Esophagus muscularis mucosa (tissue), 3 donors: ENCODE data around the gene LTBP2.

Source experiments
- CTCF ChIP-seq, 3 experiments: fragments of 200-600 bp in 2 of 3; fragments of 450-650 bp in 1 of 3; sonication (generic) in 2 of 3; IDR thresholded peaks; one replicate each; pipeline ENCODE4 v1.5.1; 2017 to 2019; ENCODE audit warnings: antibody characterized with exemption in 3 of 3, mild to moderate bottlenecking in 2 of 3, moderate library complexity in 1 of 3
- POLR2AphosphoS5 ChIP-seq, 2 donors: sonication (generic); formaldehyde crosslinking; IDR thresholded peaks; one replicate each; pipeline ENCODE4 v1.6.1; 2017; ENCODE audit warnings: antibody characterized with exemption in 2 of 2

GRCh38 chr14:74503291-74503937, 108.6 kb downstream of the LTBP2 start:
- TF ChIP-seq CTCF (IDR thresholded peaks at IDR 0.05) (no peak), POLR2AphosphoS5 (IDR thresholded peaks at IDR 0.05) (no peak)
